Stimulated activated CD4-positive, alpha-beta T cell treated with anti-CD3 and anti-CD28 coated beads, TNF-alpha, amount 100 ng/mL, for 24 hours (primary cell): ENCODE measurements around the gene SPSB3.

Experiments
- DNase-seq, 3 experiments: peaks; one replicate each; pipeline ENCODE4 v3.0.0-alpha.2; 2020; ENCODE audit warnings: low read depth in 3 of 3

The SPSB3 gene

GRCh38 chr16:1763521-1764511 is 18.6 kb downstream of the SPSB3 start:
- no peak for DNase-seq

- DNase-seq, result no peak
Measured at GRCh38 chr16:1762879-1763520, 19.4 kb downstream of the SPSB3 start.

- no peak for DNase-seq
Measured at GRCh38 chr16:1762196-1762878, 20.0 kb downstream of the SPSB3 start.

- no peak for DNase-seq
Measured at GRCh38 chr16:1761751-1762150, 20.6 kb downstream of the SPSB3 start.

GRCh38 chr16:1760911-1761310 is 21.5 kb downstream of the SPSB3 start:
- no peak for DNase-seq

- no peak for DNase-seq
Measured at GRCh38 chr16:1759511-1759910, 22.9 kb downstream of the SPSB3 start.

GRCh38 chr16:1758923-1759322 is 23.4 kb downstream of the SPSB3 start:
- no peak for DNase-seq

- no peak for DNase-seq
Measured at GRCh38 chr16:1757714-1758461, 24.5 kb downstream of the SPSB3 start.

DNA sequence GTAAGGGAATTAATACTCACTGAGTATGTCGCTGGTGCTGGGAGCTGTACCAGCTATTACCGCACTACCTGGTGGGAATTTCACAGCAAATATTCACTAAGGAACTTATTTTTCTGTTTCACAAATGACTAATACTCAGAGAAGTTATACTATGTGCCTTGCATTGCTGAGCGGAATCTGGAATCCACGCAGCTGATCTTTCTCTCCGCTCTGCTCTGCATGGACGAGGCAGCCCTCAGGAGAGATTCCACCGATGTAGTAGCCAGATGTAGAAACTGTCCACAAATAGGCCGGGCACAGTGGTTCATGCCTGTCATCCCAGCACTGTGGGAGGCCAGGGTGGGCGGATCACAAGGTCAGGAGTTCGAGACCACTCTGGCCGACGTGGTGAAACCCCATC is 28.2 kb downstream of the SPSB3 start:
- no peak for DNase-seq

GRCh38 chr16:1752853-1753252 is 29.5 kb downstream of the SPSB3 start:
- DNase-seq, result no peak

GRCh38 chr16:1751946-1752345 is 30.4 kb downstream of the SPSB3 start:
- DNase-seq, result no peak

DNA sequence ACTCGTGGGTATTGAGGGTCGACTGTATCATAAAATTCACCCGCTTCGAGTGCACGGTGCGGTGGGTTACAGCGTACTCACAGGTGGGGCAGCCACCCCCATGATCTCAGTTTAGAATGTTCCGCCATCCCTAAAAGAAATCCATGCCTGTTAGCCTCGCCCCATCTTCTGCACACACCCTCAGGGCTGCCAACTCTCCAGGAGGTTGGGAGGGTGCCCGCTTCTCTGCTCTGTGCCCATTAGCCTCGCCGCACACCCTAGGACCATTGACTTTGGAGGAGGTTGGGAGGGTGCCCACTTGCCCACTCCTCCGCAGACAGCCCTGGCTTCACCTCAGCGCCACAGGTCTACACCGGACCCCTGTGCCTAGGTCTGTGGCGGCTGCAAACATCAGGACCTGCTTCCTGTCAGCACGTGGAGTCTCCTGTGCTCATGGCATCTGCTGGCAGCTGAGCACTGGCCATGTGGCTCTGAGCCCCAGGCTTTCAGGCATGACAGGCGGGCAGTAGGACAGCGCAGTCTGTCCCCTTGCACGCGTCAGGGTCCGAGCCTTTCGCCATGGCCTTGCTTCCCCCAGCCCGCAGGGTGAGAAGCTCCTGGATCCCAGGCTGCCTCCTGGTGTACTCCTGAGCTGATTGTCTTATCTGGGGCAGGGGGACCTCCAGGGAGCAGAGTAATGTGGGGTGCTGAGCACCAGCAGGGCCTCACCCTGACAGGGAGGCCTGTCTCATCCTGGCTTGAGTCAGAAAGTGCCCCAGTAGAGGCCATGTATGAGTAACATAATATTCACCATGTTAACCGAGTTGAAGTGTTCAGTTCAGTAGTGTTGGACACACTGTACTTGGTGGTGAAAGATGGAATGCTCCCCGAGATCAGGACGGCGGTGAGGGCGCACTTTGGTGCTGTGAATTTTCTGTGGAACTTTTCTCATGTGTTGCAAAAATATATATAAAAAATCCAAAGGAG is 32.9 kb downstream of the SPSB3 start:
- no peak for DNase-seq

- no peak for DNase-seq
Measured at GRCh38 chr16:1747934-1748333, 34.4 kb downstream of the SPSB3 start.

GRCh38 chr16:1746693-1747195 is 35.6 kb downstream of the SPSB3 start:
- no peak for DNase-seq

DNA sequence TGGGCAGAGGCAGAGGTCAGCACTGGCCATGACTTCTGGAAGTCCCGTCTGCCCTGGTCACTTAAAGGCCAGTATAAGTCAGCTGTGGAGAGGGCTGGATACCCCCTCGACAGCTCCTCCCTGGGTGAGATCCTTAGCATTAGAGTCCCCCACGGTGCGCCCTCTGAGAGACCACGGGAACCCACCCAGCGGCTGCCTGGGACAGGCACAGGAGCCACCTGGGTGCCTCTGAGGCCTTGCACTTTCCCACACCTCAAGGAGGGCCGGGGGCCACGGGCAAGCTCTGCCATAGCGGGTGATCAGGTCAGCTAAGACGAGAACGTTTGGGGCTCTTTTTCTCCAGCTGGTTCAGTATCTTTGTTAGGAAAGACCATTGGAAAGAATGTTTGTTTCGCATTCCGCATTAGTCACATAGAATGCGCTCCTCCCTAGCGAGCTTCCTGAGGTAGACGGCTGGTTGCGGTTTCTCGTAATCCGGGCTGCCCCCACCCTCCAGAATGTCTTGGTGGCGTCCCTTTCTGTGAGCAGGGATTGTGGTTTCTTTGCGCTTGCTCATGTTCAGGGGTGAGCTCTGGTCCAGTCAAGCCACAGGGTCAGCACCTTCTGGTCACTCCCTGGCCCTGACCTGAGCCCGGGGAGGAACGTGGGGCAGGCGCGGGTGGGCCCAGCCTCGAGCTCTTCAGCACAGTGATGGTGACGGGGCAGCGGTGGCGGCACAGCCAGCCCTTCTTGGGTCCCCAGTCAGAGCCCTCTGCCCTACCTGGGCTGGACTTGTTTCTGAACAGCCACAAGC is 36.3 kb downstream of the SPSB3 start:
- no peak for DNase-seq

DNA sequence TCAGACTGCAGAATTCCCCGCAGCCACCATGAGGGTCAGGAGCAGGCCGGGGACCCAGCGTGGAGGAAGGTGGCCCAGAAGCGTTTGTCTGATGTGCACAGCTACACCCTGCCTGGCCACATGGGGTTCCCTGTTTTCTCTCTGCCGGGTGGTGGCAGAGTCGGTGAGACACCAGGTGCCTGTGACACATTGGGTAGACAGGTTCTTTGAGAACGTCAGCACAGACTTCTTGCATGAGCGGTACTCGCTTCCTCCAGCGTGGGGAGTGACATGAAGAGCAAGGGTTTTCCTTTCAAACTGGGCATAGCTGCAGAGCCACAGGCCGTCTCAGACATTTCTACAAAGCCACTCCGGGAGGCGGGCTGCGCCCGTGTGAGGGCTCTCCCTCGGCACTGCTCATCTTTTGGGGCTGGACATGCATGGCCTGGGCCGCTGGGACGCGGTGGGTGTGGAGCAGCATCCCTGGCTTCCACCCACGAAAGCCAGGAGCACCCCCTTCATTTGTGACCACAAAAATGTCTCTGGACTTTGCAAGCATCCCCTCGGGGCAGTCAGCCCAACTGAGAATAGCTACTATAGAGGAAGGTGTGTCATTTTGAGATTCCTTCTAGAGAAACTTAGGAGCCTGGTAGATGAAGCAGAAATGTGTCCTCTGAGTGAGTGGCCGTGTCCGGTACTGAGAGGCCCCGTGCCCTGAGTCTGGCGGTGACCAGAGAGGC is 37.0 kb downstream of the SPSB3 start:
- DNase-seq, result no peak

DNA sequence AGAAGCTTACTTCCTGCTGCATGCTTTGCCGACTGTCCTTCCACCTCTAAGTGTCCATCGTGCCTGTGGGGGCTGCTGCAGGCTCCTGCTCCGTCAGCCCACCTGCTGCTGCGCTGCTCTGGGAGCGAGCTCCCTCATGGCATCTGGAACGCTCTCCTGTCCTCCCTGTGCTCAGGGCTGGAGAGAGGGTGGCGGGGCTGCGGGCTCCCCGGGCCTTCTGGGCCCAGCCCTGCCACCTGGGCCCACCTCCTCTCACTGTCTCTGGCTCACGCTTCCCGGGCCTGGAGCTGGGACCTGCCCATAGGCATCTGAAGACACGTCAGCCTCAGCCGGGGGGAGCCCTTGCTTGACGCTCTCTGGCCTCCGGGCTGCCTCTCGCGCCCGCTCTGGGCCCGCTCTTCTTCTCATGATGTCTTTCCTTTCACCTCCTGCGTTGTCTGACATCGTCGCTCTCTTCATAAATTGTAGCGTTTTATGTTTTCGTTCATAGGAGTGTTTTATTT is 38.0 kb downstream of the SPSB3 start:
- no peak for DNase-seq
